Muscle of back (tissue), 11 donors: ENCODE measurements around the gene TCF12. TPM values are rescaled to one million over a fixed set of nuclear protein-coding genes. Genes with fewer than 3 reads are reported as not detected.
"Not testable (repeated sequence)": the region's sequence is repeated elsewhere in the genome, so short reads cannot be mapped to it uniquely, and the experiment has no call there.

ENCODE experiments used
- DNase-seq, 3 donors: peaks; one replicate each; pipeline versions ENCODE4 v3.0.0 to v3.0.0-alpha.2; 2013
- polyA plus RNA-seq, 10 donors: library from polyadenylated mRNA; unstranded; fragments of 120-200 nt; gene quantifications; one replicate each; pipeline ENCODE4 v1.2.1, GENCODE V29; 2013; ENCODE audit not compliant: insufficient read length in 10 of 10

Gene TCF12
- polyA plus RNA-seq, 10 donors: 90.4 to 162 (median 125) TPM

- DNase-seq: peak in 1 of 3 donors; percentile 60
Observed at GRCh38 chr15:57133127-57133968, 214.9 kb downstream of the TCF12 start.

GRCh38 chr15:57134071-57134605, 215.7 kb downstream of the TCF12 start:
- no peak for DNase-seq

GRCh38 chr15:57134851-57135250, 216.4 kb downstream of the TCF12 start:
- peak in 1 of 3 donors; percentile 61 for DNase-seq

GRCh38 chr15:57135800-57136199, 217.4 kb downstream of the TCF12 start:
- DNase-seq: no peak

- peak in 1 of 3 donors; percentile 67 for DNase-seq
Observed at GRCh38 chr15:57138349-57138788, 219.9 kb downstream of the TCF12 start.

- DNase-seq: no peak
Observed at GRCh38 chr15:57143511-57144078, 225.2 kb downstream of the TCF12 start.

GRCh38 chr15:57144448-57144847, 226.0 kb downstream of the TCF12 start:
- no peak for DNase-seq

- DNase-seq: peak; percentile 76 to 93 (median 87)
Observed at GRCh38 chr15:57146506-57147201, 228.2 kb downstream of the TCF12 start.

- DNase-seq: no peak
Observed at GRCh38 chr15:57147621-57148020, 229.2 kb downstream of the TCF12 start.

GRCh38 chr15:57148262-57148661, 229.8 kb downstream of the TCF12 start:
- DNase-seq: peak in 1 of 3 donors; percentile 56

GRCh38 chr15:57149196-57149595, 230.8 kb downstream of the TCF12 start:
- DNase-seq: peak in 1 of 3 donors; percentile 46

GRCh38 chr15:57150066-57150865, 231.8 kb downstream of the TCF12 start:
- no peak for DNase-seq

GRCh38 chr15:57150866-57151203, 232.4 kb downstream of the TCF12 start:
- not testable (repeated sequence) for DNase-seq

- no peak for DNase-seq
Observed at GRCh38 chr15:57152133-57152532, 233.7 kb downstream of the TCF12 start.

GRCh38 chr15:57152666-57153539, 234.5 kb downstream of the TCF12 start:
- no peak for DNase-seq

- DNase-seq: peak in 1 of 3 donors; percentile 62
Observed at GRCh38 chr15:57156210-57156884, 237.9 kb downstream of the TCF12 start.

GRCh38 chr15:57158589-57158988, 240.1 kb downstream of the TCF12 start:
- peak; percentile 54 to 72 (median 71) for DNase-seq

- peak in 1 of 3 donors; percentile 39 for DNase-seq
Observed at GRCh38 chr15:57158997-57159668, 240.7 kb downstream of the TCF12 start.

GRCh38 chr15:57159767-57160166, 241.3 kb downstream of the TCF12 start:
- no peak for DNase-seq
